ENCODE measurements around the gene DNM1L.

Gene DNM1L

DNA sequence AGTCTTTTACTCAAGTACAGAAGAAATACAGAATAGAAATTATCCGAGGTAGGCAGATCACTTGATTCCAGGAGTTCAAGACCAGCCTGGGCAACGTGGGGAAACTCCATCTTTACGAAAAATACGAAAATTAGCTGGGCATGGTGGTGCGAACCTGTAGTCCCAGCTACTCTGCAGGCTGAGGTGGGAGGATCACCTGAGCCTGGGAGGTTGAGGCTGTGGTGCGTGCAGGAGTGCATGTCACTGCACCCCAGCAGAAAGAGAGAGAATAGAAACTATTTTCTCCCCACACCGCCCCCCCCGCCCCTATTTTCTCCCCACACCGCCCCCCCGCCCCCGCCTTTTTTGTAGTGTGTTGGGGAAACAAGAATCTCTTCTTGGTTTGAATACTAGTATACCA is 2.2 kb downstream of the DNM1L start:
- Histone ChIP-seq H3K9me3 (no peaks in the 10 kb centered on the region), H3K27me3 (no peaks in the 10 kb centered on the region), H3K4me3 (ENCODE audit: low read depth in 1 of 2, low read length in 1 of 2) (no peak overlapping the region), H3K4me1 (ENCODE audit: control insufficient read depth in 1 of 2, insufficient read depth in 1 of 2, low read depth in 1 of 2, low read length in 1 of 2) (peaks cover 18 to 22% of the 10 kb centered on the region in 2 experiments), H3K27ac (no peak overlapping the region), H3K36me3 (no peaks in the 10 kb centered on the region)
- TF ChIP-seq, protein P1, sequence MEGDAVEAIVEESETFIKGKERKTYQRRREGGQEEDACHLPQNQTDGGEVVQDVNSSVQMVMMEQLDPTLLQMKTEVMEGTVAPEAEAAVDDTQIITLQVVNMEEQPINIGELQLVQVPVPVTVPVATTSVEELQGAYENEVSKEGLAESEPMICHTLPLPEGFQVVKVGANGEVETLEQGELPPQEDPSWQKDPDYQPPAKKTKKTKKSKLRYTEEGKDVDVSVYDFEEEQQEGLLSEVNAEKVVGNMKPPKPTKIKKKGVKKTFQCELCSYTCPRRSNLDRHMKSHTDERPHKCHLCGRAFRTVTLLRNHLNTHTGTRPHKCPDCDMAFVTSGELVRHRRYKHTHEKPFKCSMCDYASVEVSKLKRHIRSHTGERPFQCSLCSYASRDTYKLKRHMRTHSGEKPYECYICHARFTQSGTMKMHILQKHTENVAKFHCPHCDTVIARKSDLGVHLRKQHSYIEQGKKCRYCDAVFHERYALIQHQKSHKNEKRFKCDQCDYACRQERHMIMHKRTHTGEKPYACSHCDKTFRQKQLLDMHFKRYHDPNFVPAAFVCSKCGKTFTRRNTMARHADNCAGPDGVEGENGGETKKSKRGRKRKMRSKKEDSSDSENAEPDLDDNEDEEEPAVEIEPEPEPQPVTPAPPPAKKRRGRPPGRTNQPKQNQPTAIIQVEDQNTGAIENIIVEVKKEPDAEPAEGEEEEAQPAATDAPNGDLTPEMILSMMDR (IDR thresholded peaks at IDR 0.05): no peak

DNA sequence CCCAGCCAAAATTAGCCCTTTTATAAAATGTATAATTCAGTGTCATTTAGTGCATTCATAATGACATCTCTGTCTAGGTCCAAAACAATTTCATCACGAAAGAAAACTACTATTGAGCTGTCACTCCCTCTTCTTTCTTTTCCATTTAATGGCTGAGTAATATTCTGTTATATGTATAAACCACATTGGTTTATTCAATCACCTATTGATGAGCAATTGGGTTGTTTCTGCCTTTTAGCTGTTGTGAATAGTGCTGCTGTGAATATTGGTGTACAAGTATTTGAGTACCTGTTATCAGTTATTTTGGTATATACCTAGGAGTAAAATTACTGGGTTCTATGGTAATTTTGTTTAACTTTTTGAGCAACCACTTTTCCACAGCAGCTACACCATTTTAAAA is 7.2 kb downstream of the DNM1L start:
- H3K36me3 ChIP-seq: no peaks in the 10 kb centered on the region
- no peak overlapping the region for H3K4me3 ChIP-seq (ENCODE audit: low read depth in 1 of 2, low read length in 1 of 2)
- H3K4me1 ChIP-seq (ENCODE audit: control insufficient read depth in 1 of 2, insufficient read depth in 1 of 2, low read depth in 1 of 2, low read length in 1 of 2): no peaks in the 10 kb centered on the region
- no peaks in the 10 kb centered on the region for H3K9me3 ChIP-seq
- H3K27ac ChIP-seq: no peak overlapping the region
- H3K27me3 ChIP-seq: no peaks in the 10 kb centered on the region
- TF ChIP-seq, protein P1 (IDR thresholded peaks at IDR 0.05): no peak

DNA sequence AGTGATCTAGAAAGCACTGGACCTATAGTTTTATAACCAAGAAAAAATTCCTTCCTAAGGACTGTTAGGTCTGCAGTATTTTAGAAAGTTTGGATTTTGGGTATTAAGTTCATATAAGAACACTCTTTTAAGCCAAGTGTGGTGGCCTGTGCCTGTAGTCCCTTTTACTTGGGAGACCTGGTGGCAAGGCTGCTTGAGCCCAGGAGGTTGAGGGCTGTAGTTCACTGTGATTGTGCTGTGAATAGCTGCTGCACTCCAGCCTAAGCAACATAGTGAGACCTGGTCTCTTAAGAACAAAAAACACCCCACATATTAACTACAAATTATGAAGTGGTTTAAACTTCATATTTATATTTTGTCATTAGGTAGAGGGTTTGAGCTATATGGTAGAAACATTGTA is 9.7 kb downstream of the DNM1L start:
- H3K9me3 ChIP-seq: no peaks in the 10 kb centered on the region
- H3K4me3 ChIP-seq (ENCODE audit: low read depth in 1 of 2, low read length in 1 of 2): no peak overlapping the region
- H3K4me1 ChIP-seq (ENCODE audit: control insufficient read depth in 1 of 2, insufficient read depth in 1 of 2, low read depth in 1 of 2, low read length in 1 of 2): no peaks in the 10 kb centered on the region
- H3K36me3 ChIP-seq: no peaks in the 10 kb centered on the region
- H3K27me3 ChIP-seq: no peaks in the 10 kb centered on the region
- TF ChIP-seq, protein P1 (IDR thresholded peaks at IDR 0.05): no peak
- H3K27ac ChIP-seq: no peak overlapping the region

DNA sequence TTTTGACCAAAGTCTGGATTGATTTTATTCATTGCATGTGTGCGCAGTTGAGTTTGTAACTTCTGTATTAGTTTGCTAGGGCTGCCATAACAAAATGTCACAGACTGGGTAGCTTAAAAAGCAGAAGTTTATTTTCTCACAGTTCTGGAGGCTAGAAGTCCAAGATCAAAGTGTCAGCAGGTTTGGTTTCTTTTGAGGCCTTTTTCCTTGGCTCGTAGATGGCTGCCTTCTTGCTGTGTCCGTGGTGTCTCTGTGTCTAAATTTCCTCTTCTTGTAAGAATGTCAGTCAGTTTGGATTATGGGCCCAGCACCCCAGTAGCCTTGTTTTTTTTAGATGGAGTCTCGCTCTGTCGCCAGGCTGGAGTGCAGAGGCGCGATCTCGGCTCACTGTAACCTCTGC is 11.8 kb downstream of the DNM1L start:
- H3K27ac ChIP-seq: no peak overlapping the region
- TF ChIP-seq, protein P1 (IDR thresholded peaks at IDR 0.05): no peak
- no peak overlapping the region for H3K4me3 ChIP-seq (ENCODE audit: low read depth in 1 of 2, low read length in 1 of 2)
- H3K27me3 ChIP-seq: no peaks in the 10 kb centered on the region
- no peaks in the 10 kb centered on the region for H3K4me1 ChIP-seq (ENCODE audit: control insufficient read depth in 1 of 2, insufficient read depth in 1 of 2, low read depth in 1 of 2, low read length in 1 of 2)
- H3K36me3 ChIP-seq: no peaks in the 10 kb centered on the region
- no peaks in the 10 kb centered on the region for H3K9me3 ChIP-seq

DNA sequence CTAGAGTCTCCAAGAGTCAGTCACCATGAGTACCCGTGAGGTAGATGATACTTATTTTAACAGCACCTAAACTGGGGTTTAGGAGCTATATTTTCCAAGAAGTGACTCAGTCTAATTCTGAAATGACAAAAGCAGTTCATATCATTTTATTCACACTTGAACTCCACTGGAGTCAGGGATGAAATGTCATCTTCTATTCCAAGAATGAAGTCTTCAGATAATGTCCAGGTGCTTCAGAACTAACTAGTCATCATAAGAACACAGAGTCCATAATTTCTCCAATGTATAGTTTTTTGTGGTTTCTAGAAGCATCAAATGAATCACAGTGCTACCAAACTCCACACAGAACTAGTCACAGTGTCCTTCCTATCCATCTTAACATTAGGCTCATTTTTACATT is 13.3 kb downstream of the DNM1L start:
- no peaks in the 10 kb centered on the region for H3K36me3 ChIP-seq
- H3K27me3 ChIP-seq: no peaks in the 10 kb centered on the region
- TF ChIP-seq, protein P1 (IDR thresholded peaks at IDR 0.05): no peak
- no peaks in the 10 kb centered on the region for H3K4me1 ChIP-seq (ENCODE audit: control insufficient read depth in 1 of 2, insufficient read depth in 1 of 2, low read depth in 1 of 2, low read length in 1 of 2)
- no peak overlapping the region for H3K27ac ChIP-seq
- H3K4me3 ChIP-seq (ENCODE audit: low read depth in 1 of 2, low read length in 1 of 2): no peak overlapping the region
- H3K9me3 ChIP-seq: no peaks in the 10 kb centered on the region

DNA sequence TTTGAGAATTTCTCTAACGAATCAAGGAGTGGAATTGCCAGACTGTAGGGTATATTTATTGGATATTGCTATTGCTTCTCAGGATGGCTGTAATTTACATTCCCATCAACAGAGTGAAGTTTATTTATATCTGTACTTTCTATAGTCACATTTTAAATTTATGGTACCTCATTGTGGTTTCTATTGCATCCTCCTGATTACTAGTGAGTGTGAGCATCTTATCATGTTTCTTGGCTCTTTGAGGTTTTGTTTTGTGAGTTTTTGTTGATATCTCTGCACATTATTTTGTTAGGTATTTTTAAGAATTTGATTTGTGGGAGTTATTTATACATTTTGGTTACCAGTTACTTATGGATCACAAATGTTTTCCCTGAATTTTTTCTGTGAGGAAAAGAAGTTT is 13.9 kb downstream of the DNM1L start:
- Histone ChIP-seq H3K36me3 (no peaks in the 10 kb centered on the region), H3K27ac (no peak overlapping the region), H3K4me1 (ENCODE audit: control insufficient read depth in 1 of 2, insufficient read depth in 1 of 2, low read depth in 1 of 2, low read length in 1 of 2) (no peaks in the 10 kb centered on the region), H3K4me3 (ENCODE audit: low read depth in 1 of 2, low read length in 1 of 2) (no peak overlapping the region), H3K9me3 (no peaks in the 10 kb centered on the region), H3K27me3 (no peaks in the 10 kb centered on the region)
- TF ChIP-seq, protein P1 (IDR thresholded peaks at IDR 0.05): no peak

All from neutrophil (primary cell).